Gastrocnemius medialis (tissue), 4 donors: ENCODE results near the gene PICALM. TPM values are rescaled to one million over a fixed set of nuclear protein-coding genes. Genes with fewer than 3 reads are reported as not detected.
"Not testable (repeated sequence)": the region's sequence is repeated elsewhere in the genome, so short reads cannot be mapped to it uniquely, and the experiment has no call there.

Experiments
- ATAC-seq, 2 donors: fragments of 150-250 bp; one replicate each; pipeline ENCODE4 v1.9.1; 2016
- DNase-seq, 2 donors: peaks; one replicate each; pipeline ENCODE4 v3.0.0-alpha.2; 2019
- H3K27ac ChIP-seq, 4 donors: fragments of 200-600 bp; sonication (generic); 1 replicate in 1 of 4; 2 replicates in 3 of 4; pipeline ENCODE4 v1.5.1; 2016 to 2018; ENCODE audit warnings: mild to moderate bottlenecking in 2 of 4, moderate library complexity in 1 of 4
- H3K27me3 ChIP-seq, 3 donors: fragments of 200-600 bp; sonication (generic) in 2 of 3; 1 replicate in 1 of 3; 2 replicates in 2 of 3; pipeline versions ENCODE4 v1.5.1 to v1.6.0; 2016 to 2019; ENCODE audit warnings: mild to moderate bottlenecking in 1 of 3, moderate library complexity in 1 of 3
- H3K36me3 ChIP-seq, 2 donors: fragments of 200-600 bp; sonication (generic) in 1 of 2; one replicate each; pipeline ENCODE4 v1.5.1; 2017 to 2018
- H3K4me1 ChIP-seq, 2 donors: fragments of 200-600 bp; sonication (generic) in 1 of 2; one replicate each; pipeline ENCODE4 v1.5.1; 2016 to 2017; ENCODE audit warnings: mild to moderate bottlenecking in 2 of 2
- H3K4me3 ChIP-seq, 4 donors: fragments of 200-600 bp; sonication (generic) in 3 of 4; 1 replicate in 1 of 4; 2 replicates in 3 of 4; pipeline ENCODE4 v1.5.1; 2016 to 2019; ENCODE audit warnings: mild to moderate bottlenecking in 2 of 4
- H3K9me3 ChIP-seq, 3 donors: fragments of 200-600 bp; sonication (generic) in 2 of 3; 1 replicate in 1 of 3; 2 replicates in 2 of 3; pipeline ENCODE4 v1.5.1; 2016 to 2019
- POLR2A ChIP-seq, 2 donors: fragments of 450-650 bp; IDR thresholded peaks; one replicate each; pipeline ENCODE4 v1.6.1; 2017; ENCODE audit warnings: antibody characterized with exemption in 2 of 2, mild to moderate bottlenecking in 2 of 2, moderate library complexity in 2 of 2
- in situ Hi-C, 4 donors: fragments of 200-750 bp; cut with MboI; loops; one replicate each; pipeline versions ENCODE4 v1.15.0 to v1.8.0; 2017; ENCODE audit warnings: low sequenced_read_pairs in 4 of 4
- intact Hi-C: fragments of 100-400 bp; cut with DNase I; formaldehyde crosslinking; loops from one replicate; pipeline ENCODE4 v1.15.1; 2023; ENCODE audit warnings: low total_unique reads
- total RNA-seq, 4 donors: library from RNA; depleted of rRNA; stranded (reverse); fragments of >200 nt; gene quantifications; one replicate each; pipeline versions ENCODE4 v1.1.0 to v1.2.3, GENCODE V29; 2016
- TF ChIP-seq, protein P1 (sequence below), 5 experiments: fragments of 450-650 bp in 3 of 5; fragments of 200-600 bp in 2 of 5; sonication (generic) in 2 of 5; IDR thresholded peaks in 4 of 5; conservative IDR thresholded peaks in 1 of 5; 1 replicate in 4 of 5; 2 replicates in 1 of 5; pipeline ENCODE4 v1.5.1; 2016 to 2019; ENCODE audit warnings: antibody characterized with exemption in 5 of 5, mild to moderate bottlenecking in 3 of 5, moderate library complexity in 3 of 5

The PICALM gene
- total RNA-seq, 4 donors from 2014 or later: 82.3 to 125 (median 107) TPM

DNA sequence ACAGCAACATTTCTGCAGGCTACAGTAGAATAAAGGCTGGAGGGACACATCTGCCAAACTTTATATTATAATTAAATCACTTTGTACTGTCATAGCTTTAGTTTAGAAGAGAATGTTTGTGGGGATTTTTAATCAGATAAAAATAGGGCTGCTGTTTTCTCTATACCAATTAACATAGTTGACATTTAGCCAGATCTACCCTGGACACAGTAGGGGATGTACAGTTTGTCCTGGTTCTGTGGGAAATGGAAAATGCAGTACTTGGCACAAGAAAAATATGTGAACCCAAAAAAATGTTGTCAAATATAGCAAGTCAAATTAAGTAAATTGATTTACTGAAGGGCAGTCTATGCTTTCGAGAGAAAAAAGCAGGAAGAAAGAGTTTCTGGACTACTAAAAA is 20.8 kb upstream of the PICALM start:
- H3K4me1 ChIP-seq: peaks cover 0 to 6% of the 10 kb centered on the region in 2 donors
- H3K27ac ChIP-seq: no peak overlapping the region
- H3K4me3 ChIP-seq: no peak overlapping the region
- ATAC-seq (no peak), DNase-seq (no peak)
- H3K9me3 ChIP-seq: no peaks in the 10 kb centered on the region
- H3K27me3 ChIP-seq: no peaks in the 10 kb centered on the region
- intact Hi-C loops (no loop called here), in situ Hi-C loops (no loop called here)
- H3K36me3 ChIP-seq: no peaks in the 10 kb centered on the region
- TF ChIP-seq, protein P1, sequence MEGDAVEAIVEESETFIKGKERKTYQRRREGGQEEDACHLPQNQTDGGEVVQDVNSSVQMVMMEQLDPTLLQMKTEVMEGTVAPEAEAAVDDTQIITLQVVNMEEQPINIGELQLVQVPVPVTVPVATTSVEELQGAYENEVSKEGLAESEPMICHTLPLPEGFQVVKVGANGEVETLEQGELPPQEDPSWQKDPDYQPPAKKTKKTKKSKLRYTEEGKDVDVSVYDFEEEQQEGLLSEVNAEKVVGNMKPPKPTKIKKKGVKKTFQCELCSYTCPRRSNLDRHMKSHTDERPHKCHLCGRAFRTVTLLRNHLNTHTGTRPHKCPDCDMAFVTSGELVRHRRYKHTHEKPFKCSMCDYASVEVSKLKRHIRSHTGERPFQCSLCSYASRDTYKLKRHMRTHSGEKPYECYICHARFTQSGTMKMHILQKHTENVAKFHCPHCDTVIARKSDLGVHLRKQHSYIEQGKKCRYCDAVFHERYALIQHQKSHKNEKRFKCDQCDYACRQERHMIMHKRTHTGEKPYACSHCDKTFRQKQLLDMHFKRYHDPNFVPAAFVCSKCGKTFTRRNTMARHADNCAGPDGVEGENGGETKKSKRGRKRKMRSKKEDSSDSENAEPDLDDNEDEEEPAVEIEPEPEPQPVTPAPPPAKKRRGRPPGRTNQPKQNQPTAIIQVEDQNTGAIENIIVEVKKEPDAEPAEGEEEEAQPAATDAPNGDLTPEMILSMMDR (IDR thresholded peaks at IDR 0.05 in 4 of 5, conservative IDR thresholded peaks at IDR 0.05 in 1 of 5): no peak
- no peak for TF ChIP-seq POLR2A (IDR thresholded peaks at IDR 0.05)

DNA sequence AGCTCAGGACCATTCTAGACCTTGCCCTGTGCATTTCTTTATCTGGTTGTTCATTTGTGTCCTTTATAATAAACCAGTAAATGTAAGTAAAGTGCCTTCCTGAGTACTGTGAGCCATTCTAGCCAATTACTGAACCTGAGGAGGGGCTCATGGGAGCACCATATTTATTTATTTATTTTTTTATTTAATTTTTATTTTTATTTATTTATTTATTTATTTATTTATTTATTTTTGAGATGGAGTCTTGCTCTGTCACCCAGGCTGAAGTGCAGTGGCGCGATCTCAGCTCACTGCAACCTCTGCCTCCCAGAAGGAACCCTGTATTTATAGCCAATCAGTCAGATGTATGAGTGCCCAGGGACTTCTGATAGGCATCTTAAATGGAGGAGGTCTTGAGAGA is 18.8 kb upstream of the PICALM start:
- H3K27me3 ChIP-seq, DNase-seq, H3K4me1 ChIP-seq, in situ Hi-C loops, intact Hi-C loops, H3K36me3 ChIP-seq, ATAC-seq, H3K9me3 ChIP-seq, H3K27ac ChIP-seq, H3K4me3 ChIP-seq: not testable (repeated sequence)

DNA sequence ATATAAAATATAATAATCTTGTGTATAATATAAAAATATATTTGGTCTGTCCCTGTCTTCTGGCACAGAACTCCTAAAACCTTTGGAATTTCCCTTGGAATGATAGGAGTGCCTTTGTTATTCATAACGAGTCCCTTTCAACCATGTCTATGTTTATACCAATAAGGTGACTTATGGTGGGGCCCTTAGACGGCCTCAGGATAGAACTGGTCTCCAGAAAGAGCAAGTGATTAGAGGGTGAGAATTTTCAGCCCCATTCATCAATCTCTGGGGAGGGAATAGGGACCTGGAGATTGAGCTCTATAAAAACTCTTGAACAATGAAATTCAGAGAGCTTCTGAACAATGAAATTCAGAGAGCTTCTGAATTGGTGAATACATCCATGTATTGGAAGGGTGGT is 18.4 kb upstream of the PICALM start:
- Histone ChIP-seq H3K36me3 (no peaks in the 10 kb centered on the region), H3K4me3 (no peak overlapping the region), H3K9me3 (no peaks in the 10 kb centered on the region), H3K4me1 (peaks cover 0 to 6% of the 10 kb centered on the region in 2 donors), H3K27me3 (no peaks in the 10 kb centered on the region), H3K27ac (no peak overlapping the region)
- TF ChIP-seq POLR2A (IDR thresholded peaks at IDR 0.05): no peak
- TF ChIP-seq, protein P1 (IDR thresholded peaks at IDR 0.05 in 4 of 5, conservative IDR thresholded peaks at IDR 0.05 in 1 of 5): no peak
- in situ Hi-C loops (no loop called here), intact Hi-C loops (no loop called here)
- DNase-seq (no peak), ATAC-seq (no peak)

DNA sequence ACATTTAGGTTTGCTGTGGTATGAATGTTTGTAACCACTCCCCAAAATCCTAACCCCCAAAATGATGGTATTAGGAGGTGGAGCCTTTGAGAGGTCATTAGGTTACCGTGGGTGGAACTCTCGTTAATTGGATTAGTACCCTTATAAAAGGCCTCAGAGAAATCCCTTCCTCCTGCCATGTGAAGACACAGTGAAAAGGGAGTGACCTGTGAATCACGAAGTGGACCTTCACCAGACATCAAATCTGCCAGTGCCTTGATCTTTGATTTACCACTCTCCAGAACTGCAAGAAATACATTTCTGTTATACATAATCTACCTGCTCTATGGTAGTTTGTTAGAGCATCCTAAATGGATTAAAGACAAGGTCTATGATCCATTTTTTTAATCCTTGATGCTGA is 12.6 kb upstream of the PICALM start:
- H3K9me3 ChIP-seq: no peaks in the 10 kb centered on the region
- ATAC-seq (no peak), DNase-seq (no peak)
- H3K27me3 ChIP-seq: no peaks in the 10 kb centered on the region
- H3K4me3 ChIP-seq: no peak overlapping the region
- intact Hi-C loops: no loop called here
- no peak overlapping the region for H3K27ac ChIP-seq
- in situ Hi-C loops: no loop called here
- TF ChIP-seq, protein P1 (IDR thresholded peaks at IDR 0.05 in 4 of 5, conservative IDR thresholded peaks at IDR 0.05 in 1 of 5): no peak
- no peak for TF ChIP-seq POLR2A (IDR thresholded peaks at IDR 0.05)
- H3K4me1 ChIP-seq: no peaks in the 10 kb centered on the region
- H3K36me3 ChIP-seq: no peaks in the 10 kb centered on the region

DNA sequence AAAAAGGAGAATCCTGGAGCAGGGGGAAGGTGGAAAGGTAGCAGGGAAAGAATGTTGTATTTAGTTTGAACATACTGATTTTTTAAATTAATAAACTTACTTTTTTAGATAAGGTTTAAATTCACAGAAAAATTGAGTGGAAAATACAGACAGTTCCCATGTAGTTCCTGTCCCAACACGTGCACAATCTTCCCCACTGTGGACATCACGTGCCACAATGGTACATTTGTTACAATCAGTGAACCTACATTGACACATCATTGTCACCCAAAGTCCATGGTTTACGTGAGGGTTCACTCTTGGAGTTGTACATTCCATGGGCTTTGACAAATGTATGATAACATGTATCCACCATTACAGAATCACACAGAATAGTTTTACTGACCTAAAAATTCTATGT is 10.5 kb upstream of the PICALM start:
- Histone ChIP-seq H3K4me1 (no peaks in the 10 kb centered on the region), H3K4me3 (no peak overlapping the region), H3K36me3 (no peaks in the 10 kb centered on the region), H3K9me3 (no peaks in the 10 kb centered on the region), H3K27me3 (no peaks in the 10 kb centered on the region), H3K27ac (no peak overlapping the region)
- DNase-seq: no peak
- no peak for ATAC-seq
- TF ChIP-seq POLR2A (IDR thresholded peaks at IDR 0.05): no peak
- TF ChIP-seq, protein P1 (IDR thresholded peaks at IDR 0.05 in 4 of 5, conservative IDR thresholded peaks at IDR 0.05 in 1 of 5): no peak
- in situ Hi-C loops (loop anchor here in 1 of 4 donors (10.0 kb wide), 1 partner anchor 95 kb away; no protein-coding TSS in a partner anchor), intact Hi-C loops (no loop called here)
